Stimulated activated CD4-positive, alpha-beta T cell treated with anti-CD3 and anti-CD28 coated beads, TNF-alpha, amount 100 ng/mL, for 24 hours (primary cell): Measurements from ENCODE around the gene ATP2A1.
"Not testable (repeated sequence)": the region's sequence is repeated elsewhere in the genome, so short reads cannot be mapped to it uniquely, and the experiment has no call there.

ENCODE experiments used
- DNase-seq, 3 experiments: peaks; one replicate each; pipeline ENCODE4 v3.0.0-alpha.2; 2020; ENCODE audit warnings: low read depth in 3 of 3

The ATP2A1 gene

GRCh38 chr16:28905800-28906372 lies 27.6 kb downstream of the ATP2A1 start:
- no peak for DNase-seq

GRCh38 chr16:28910086-28911031 lies 32.1 kb downstream of the ATP2A1 start:
- no peak for DNase-seq

GRCh38 chr16:28912558-28912957 lies 34.3 kb downstream of the ATP2A1 start:
- DNase-seq: no peak

GRCh38 chr16:28913946-28914724 lies 35.8 kb downstream of the ATP2A1 start:
- no peak for DNase-seq

- no peak for DNase-seq
These were observed 36.9 kb downstream of the ATP2A1 start for GRCh38 chr16:28915181-28915580.

- no peak for DNase-seq
These were observed 38.8 kb downstream of the ATP2A1 start for GRCh38 chr16:28917095-28917494.

- no peak for DNase-seq
These were observed 40.4 kb downstream of the ATP2A1 start for GRCh38 chr16:28918698-28919097.

GRCh38 chr16:28923231-28923587 lies 44.9 kb downstream of the ATP2A1 start:
- DNase-seq: no peak

- DNase-seq: no peak
These were observed 45.5 kb downstream of the ATP2A1 start for GRCh38 chr16:28923652-28924398.

GRCh38 chr16:28924399-28924761 lies 46.1 kb downstream of the ATP2A1 start:
- DNase-seq: no peak

- DNase-seq: peak; percentile 90 to 96 (median 94)
These were observed 46.6 kb downstream of the ATP2A1 start, which contains the start of gene RABEP2 for GRCh38 chr16:28924762-28925385. Gene RABEP2, minus strand, starts transcription at chr16:28925238. Its CDS starts 75 bp downstream, at chr16:28925163.

- DNase-seq: peak; percentile 62 to 81 (median 64)
These were observed 47.3 kb downstream of the ATP2A1 start for GRCh38 chr16:28925386-28926228.

GRCh38 chr16:28926284-28926683 lies 48.0 kb downstream of the ATP2A1 start:
- not testable (repeated sequence) for DNase-seq

- no peak for DNase-seq
These were observed 49.5 kb downstream of the ATP2A1 start for GRCh38 chr16:28927815-28928214.

GRCh38 chr16:28930203-28930602 lies 51.9 kb downstream of the ATP2A1 start:
- no peak for DNase-seq

- DNase-seq: no peak
These were observed 52.4 kb downstream of the ATP2A1 start for GRCh38 chr16:28930652-28931051.

GRCh38 chr16:28931801-28932225 lies 53.5 kb downstream of the ATP2A1 start, which contains the start of gene CD19:
Gene CD19, plus strand, starts transcription at chr16:28931971. Its CDS starts 30 bp downstream, at chr16:28932001.
- DNase-seq: no peak

GRCh38 chr16:28932339-28933141 lies 54.3 kb downstream of the ATP2A1 start:
- no peak for DNase-seq

- no peak for DNase-seq
These were observed 54.9 kb downstream of the ATP2A1 start for GRCh38 chr16:28933171-28933570.
